ENCODE measurements around the gene CNKSR3. TPM values are rescaled to one million over a fixed set of nuclear protein-coding genes. Genes with fewer than 3 reads are reported as not detected.

The CNKSR3 gene
- total and polyA plus RNA-seq, 2 donors from 2014 or later = 13.8 to 63.1 TPM

GRCh38 chr6:154356113-154356512 lies 154.4 kb downstream of the CNKSR3 start:
- H3K27me3 ChIP-seq (ENCODE audit: control insufficient read depth, insufficient read depth, low read length) = no peaks in the 10 kb centered on the region
- no peak overlapping the region for H3K9ac ChIP-seq (ENCODE audit: low read length in 3 of 3)
- no peak overlapping the region for H3K27ac ChIP-seq (ENCODE audit: low read depth in 2 of 2, low read length in 2 of 2)
- H3K9me3 ChIP-seq (ENCODE audit: control insufficient read depth in 2 of 3, insufficient read depth in 1 of 3, low read length in 3 of 3) = no peaks in the 10 kb centered on the region
- FAIRE-seq = no peak
- intact Hi-C loops (cut with DNase I) = no loop called here
- TF ChIP-seq, protein P1, sequence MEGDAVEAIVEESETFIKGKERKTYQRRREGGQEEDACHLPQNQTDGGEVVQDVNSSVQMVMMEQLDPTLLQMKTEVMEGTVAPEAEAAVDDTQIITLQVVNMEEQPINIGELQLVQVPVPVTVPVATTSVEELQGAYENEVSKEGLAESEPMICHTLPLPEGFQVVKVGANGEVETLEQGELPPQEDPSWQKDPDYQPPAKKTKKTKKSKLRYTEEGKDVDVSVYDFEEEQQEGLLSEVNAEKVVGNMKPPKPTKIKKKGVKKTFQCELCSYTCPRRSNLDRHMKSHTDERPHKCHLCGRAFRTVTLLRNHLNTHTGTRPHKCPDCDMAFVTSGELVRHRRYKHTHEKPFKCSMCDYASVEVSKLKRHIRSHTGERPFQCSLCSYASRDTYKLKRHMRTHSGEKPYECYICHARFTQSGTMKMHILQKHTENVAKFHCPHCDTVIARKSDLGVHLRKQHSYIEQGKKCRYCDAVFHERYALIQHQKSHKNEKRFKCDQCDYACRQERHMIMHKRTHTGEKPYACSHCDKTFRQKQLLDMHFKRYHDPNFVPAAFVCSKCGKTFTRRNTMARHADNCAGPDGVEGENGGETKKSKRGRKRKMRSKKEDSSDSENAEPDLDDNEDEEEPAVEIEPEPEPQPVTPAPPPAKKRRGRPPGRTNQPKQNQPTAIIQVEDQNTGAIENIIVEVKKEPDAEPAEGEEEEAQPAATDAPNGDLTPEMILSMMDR (IDR thresholded peaks at IDR 0.05; ENCODE audit: borderline replicate concordance, extremely low read depth, insufficient read depth) = no peak
- no peak for DNase-seq
- no peak overlapping the region for H3K4me3 ChIP-seq (ENCODE audit: low read length in 3 of 3)
- H3K4me1 ChIP-seq (ENCODE audit: control insufficient read depth in 2 of 3, insufficient read depth in 2 of 3, low read depth in 1 of 3, low read length in 3 of 3) = no peaks in the 10 kb centered on the region
- H3K36me3 ChIP-seq (ENCODE audit: control insufficient read depth in 2 of 3, insufficient read depth in 3 of 3, low read length in 3 of 3) = no peaks in the 10 kb centered on the region

- DNase-seq (no peak), FAIRE-seq (no peak)
- H3K4me1 ChIP-seq (ENCODE audit: control insufficient read depth in 2 of 3, insufficient read depth in 2 of 3, low read depth in 1 of 3, low read length in 3 of 3) = no peaks in the 10 kb centered on the region
- no peaks in the 10 kb centered on the region for H3K9me3 ChIP-seq (ENCODE audit: control insufficient read depth in 2 of 3, insufficient read depth in 1 of 3, low read length in 3 of 3)
- H3K36me3 ChIP-seq (ENCODE audit: control insufficient read depth in 2 of 3, insufficient read depth in 3 of 3, low read length in 3 of 3) = no peaks in the 10 kb centered on the region
- H3K27me3 ChIP-seq (ENCODE audit: control insufficient read depth, insufficient read depth, low read length) = no peaks in the 10 kb centered on the region
- intact Hi-C loops (cut with DNase I) = no loop called here
- no peak overlapping the region for H3K27ac ChIP-seq (ENCODE audit: low read depth in 2 of 2, low read length in 2 of 2)
- H3K4me3 ChIP-seq (ENCODE audit: low read length in 3 of 3) = no peak overlapping the region
- no peak overlapping the region for H3K9ac ChIP-seq (ENCODE audit: low read length in 3 of 3)
- TF ChIP-seq, protein P1 (IDR thresholded peaks at IDR 0.05; ENCODE audit: borderline replicate concordance, extremely low read depth, insufficient read depth) = no peak
Observed at GRCh38 chr6:154354265-154354777, 156.2 kb downstream of the CNKSR3 start.

- FAIRE-seq = no peak
Observed at GRCh38 chr6:154353626-154354025, 156.9 kb downstream of the CNKSR3 start.

More at GRCh38 chr6:154353626-154354025, 156.9 kb downstream of the CNKSR3 start:
- H3K27me3 ChIP-seq (ENCODE audit: control insufficient read depth, insufficient read depth, low read length) = no peaks in the 10 kb centered on the region
- TF ChIP-seq, protein P1 (IDR thresholded peaks at IDR 0.05; ENCODE audit: borderline replicate concordance, extremely low read depth, insufficient read depth) = no peak
- peaks cover 0 to under 1% (median 0%) of the 10 kb centered on the region in 3 donors for H3K4me1 ChIP-seq (ENCODE audit: control insufficient read depth in 2 of 3, insufficient read depth in 2 of 3, low read depth in 1 of 3, low read length in 3 of 3)
- H3K27ac ChIP-seq (ENCODE audit: low read depth in 2 of 2, low read length in 2 of 2) = no peak overlapping the region
- H3K9ac ChIP-seq (ENCODE audit: low read length in 3 of 3) = no peak overlapping the region
- DNase-seq = no peak
- H3K9me3 ChIP-seq (ENCODE audit: control insufficient read depth in 2 of 3, insufficient read depth in 1 of 3, low read length in 3 of 3) = no peaks in the 10 kb centered on the region
- intact Hi-C loops (cut with DNase I) = no loop called here
- H3K36me3 ChIP-seq (ENCODE audit: control insufficient read depth in 2 of 3, insufficient read depth in 3 of 3, low read length in 3 of 3) = no peaks in the 10 kb centered on the region
- H3K4me3 ChIP-seq (ENCODE audit: low read length in 3 of 3) = no peak overlapping the region

Data from kidney (tissue), 14 donors.